ENCODE results near the gene FREM1. TPM values are rescaled to one million over a fixed set of nuclear protein-coding genes. Genes with fewer than 3 reads are reported as not detected.

The FREM1 gene
- total RNA-seq, 1 donor from 2014 or later: 1.7 TPM

GRCh38 chr9:14902561-14902960, 7.7 kb downstream of the FREM1 start:
- Mint-ChIP-seq H3K36me3 (ENCODE audit: unreplicated experiment) (no peaks in the 10 kb centered on the region), H3K4me1 (ENCODE audit: low read depth, unreplicated experiment) (peaks cover 3% of the 10 kb centered on the region), H3K27ac (ENCODE audit: unreplicated experiment) (no peak overlapping the region), H3K4me3 (ENCODE audit: unreplicated experiment) (no peak overlapping the region), H3K9me3 (ENCODE audit: unreplicated experiment) (no peaks in the 10 kb centered on the region), H3K27me3 (ENCODE audit: unreplicated experiment) (no peaks in the 10 kb centered on the region)
- TF ChIP-seq CTCF (IDR thresholded peaks at IDR 0.05; ENCODE audit: partially characterized antibody, unreplicated experiment): no peak
- DNase-seq: no peak

DNA sequence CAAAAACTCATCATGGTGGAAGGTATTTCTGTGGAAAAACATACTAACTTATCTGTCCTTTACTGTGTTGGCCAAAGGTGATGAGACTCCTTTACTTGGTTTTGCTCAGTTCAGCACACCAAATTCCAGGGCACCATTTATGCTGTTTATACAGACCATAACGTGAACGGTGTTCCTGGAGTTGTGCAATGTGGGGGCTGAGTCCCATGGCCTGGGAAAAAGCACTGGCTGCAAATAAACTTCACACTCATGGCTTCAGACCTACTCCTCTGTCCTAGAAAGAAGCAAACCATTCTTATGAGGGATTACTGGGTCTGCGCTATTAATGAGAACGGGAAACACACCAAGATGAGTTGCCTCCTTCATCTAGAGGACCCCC, 10.4 kb downstream of the FREM1 start:
- no peaks in the 10 kb centered on the region for H3K27me3 Mint-ChIP-seq (ENCODE audit: unreplicated experiment)
- peaks cover 3% of the 10 kb centered on the region for H3K4me1 Mint-ChIP-seq (ENCODE audit: low read depth, unreplicated experiment)
- H3K36me3 Mint-ChIP-seq (ENCODE audit: unreplicated experiment): no peaks in the 10 kb centered on the region
- H3K4me3 Mint-ChIP-seq (ENCODE audit: unreplicated experiment): no peak overlapping the region
- no peak for TF ChIP-seq CTCF (IDR thresholded peaks at IDR 0.05; ENCODE audit: partially characterized antibody, unreplicated experiment)
- H3K9me3 Mint-ChIP-seq (ENCODE audit: unreplicated experiment): no peaks in the 10 kb centered on the region
- DNase-seq: no peak
- H3K27ac Mint-ChIP-seq (ENCODE audit: unreplicated experiment): no peak overlapping the region

GRCh38 chr9:14899042-14899814, 11.0 kb downstream of the FREM1 start:
- Mint-ChIP-seq H3K36me3 (ENCODE audit: unreplicated experiment) (no peaks in the 10 kb centered on the region), H3K4me1 (ENCODE audit: low read depth, unreplicated experiment) (peaks cover 3% of the 10 kb centered on the region), H3K4me3 (ENCODE audit: unreplicated experiment) (no peak overlapping the region), H3K9me3 (ENCODE audit: unreplicated experiment) (no peaks in the 10 kb centered on the region), H3K27ac (ENCODE audit: unreplicated experiment) (no peak overlapping the region), H3K27me3 (ENCODE audit: unreplicated experiment) (no peaks in the 10 kb centered on the region)
- TF ChIP-seq CTCF (IDR thresholded peaks at IDR 0.05; ENCODE audit: partially characterized antibody, unreplicated experiment): no peak
- no peak for DNase-seq

DNA sequence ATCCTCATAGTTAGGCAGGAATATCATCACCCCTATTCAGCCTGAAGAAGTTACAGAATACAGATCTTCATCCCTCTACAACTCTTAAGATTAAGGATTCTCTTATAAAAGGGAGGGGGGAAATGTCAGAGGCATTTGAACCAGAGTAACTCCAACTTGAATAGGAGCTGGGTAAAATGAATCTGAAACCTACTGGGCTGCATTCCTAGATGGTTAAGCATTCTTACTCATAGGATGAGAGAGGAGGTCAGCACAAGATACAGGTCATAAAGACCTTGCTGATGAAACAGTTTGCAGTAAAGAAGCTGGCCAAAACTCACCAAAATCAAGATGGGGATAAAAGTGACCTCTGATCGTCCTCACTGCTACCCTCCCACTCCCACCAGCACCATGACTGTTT, 14.4 kb downstream of the FREM1 start:
- H3K4me1 Mint-ChIP-seq (ENCODE audit: low read depth, unreplicated experiment): no peaks in the 10 kb centered on the region
- H3K4me3 Mint-ChIP-seq (ENCODE audit: unreplicated experiment): no peak overlapping the region
- no peak overlapping the region for H3K27ac Mint-ChIP-seq (ENCODE audit: unreplicated experiment)
- H3K36me3 Mint-ChIP-seq (ENCODE audit: unreplicated experiment): no peaks in the 10 kb centered on the region
- DNase-seq: no peak
- H3K9me3 Mint-ChIP-seq (ENCODE audit: unreplicated experiment): no peaks in the 10 kb centered on the region
- TF ChIP-seq CTCF (IDR thresholded peaks at IDR 0.05; ENCODE audit: partially characterized antibody, unreplicated experiment): no peak
- no peaks in the 10 kb centered on the region for H3K27me3 Mint-ChIP-seq (ENCODE audit: unreplicated experiment)

GRCh38 chr9:14893280-14893679, 16.9 kb downstream of the FREM1 start:
- H3K27me3 Mint-ChIP-seq (ENCODE audit: unreplicated experiment): no peaks in the 10 kb centered on the region

More at GRCh38 chr9:14893280-14893679, 16.9 kb downstream of the FREM1 start:
- no peaks in the 10 kb centered on the region for H3K9me3 Mint-ChIP-seq (ENCODE audit: unreplicated experiment)
- no peak overlapping the region for H3K4me3 Mint-ChIP-seq (ENCODE audit: unreplicated experiment)
- no peaks in the 10 kb centered on the region for H3K4me1 Mint-ChIP-seq (ENCODE audit: low read depth, unreplicated experiment)
- no peaks in the 10 kb centered on the region for H3K36me3 Mint-ChIP-seq (ENCODE audit: unreplicated experiment)
- TF ChIP-seq CTCF (IDR thresholded peaks at IDR 0.05; ENCODE audit: partially characterized antibody, unreplicated experiment): no peak
- no peak overlapping the region for H3K27ac Mint-ChIP-seq (ENCODE audit: unreplicated experiment)
- no peak for DNase-seq
